IMR-90 (cell line): ENCODE results near the gene TEC.

Experiments used
- BHLHE40 ChIP-seq: fragments of 150-350 bp; IDR thresholded peaks from 2 replicates; pipeline ENCODE4 v1.6.1; 2016; ENCODE audit warnings: mild to moderate bottlenecking, low read depth, low read length
- CEBPB ChIP-seq: IDR thresholded peaks from 2 replicates; pipeline ENCODE4 v1.6.1; 2012; ENCODE audit warnings: low read depth, low read length, improper control_type of control experiment
- CHD1 ChIP-seq: IDR thresholded peaks from 2 replicates; pipeline ENCODE4 v1.6.1; 2012; ENCODE audit warnings: low read depth, low read length, improper control_type of control experiment
- CTCF ChIP-seq: conservative IDR thresholded peaks from 2 replicates; pipeline ENCODE4 v1.5.1; 2012; ENCODE audit warnings: mild to moderate bottlenecking, low read depth, low read length, improper control_type of control experiment
- FOS ChIP-seq: fragments of 150-350 bp; IDR thresholded peaks from 2 replicates; pipeline ENCODE4 v1.6.1; 2016; ENCODE audit warnings: low read depth, low read length
- MXI1 ChIP-seq: IDR thresholded peaks from 2 replicates; pipeline ENCODE4 v1.6.1; 2012; ENCODE audit warnings: low read depth, mild to moderate bottlenecking, low read length, moderate library complexity, borderline replicate concordance
- NFE2L2 ChIP-seq: fragments of 150-350 bp; IDR thresholded peaks from 2 replicates; pipeline ENCODE4 v1.6.1; 2016; ENCODE audit warnings: low read depth, mild to moderate bottlenecking, low read length
- POLR2A ChIP-seq: IDR thresholded peaks from 2 replicates; pipeline ENCODE4 v1.6.1; 2012; ENCODE audit warnings: mild to moderate bottlenecking, low read depth, low read length
- RAD21 ChIP-seq: IDR thresholded peaks from 2 replicates; pipeline ENCODE4 v1.6.1; 2012; ENCODE audit warnings: low read length, improper control_type of control experiment
- RCOR1 ChIP-seq: IDR thresholded peaks from 2 replicates; pipeline ENCODE4 v1.6.1; 2012; ENCODE audit warnings: mild to moderate bottlenecking, low read length, improper control_type of control experiment; ENCODE audit not compliant: insufficient replicate concordance
- RFX5 ChIP-seq: IDR thresholded peaks from 2 replicates; pipeline ENCODE4 v1.8.0; 2012; ENCODE audit warnings: low read depth, mild to moderate bottlenecking, low read length, moderate library complexity
- SMC3 ChIP-seq: fragments of 150-350 bp; IDR thresholded peaks from 2 replicates; pipeline ENCODE4 v1.6.1; 2016; ENCODE audit warnings: low read depth, mild to moderate bottlenecking, antibody characterized with exemption, low read length, moderate library complexity
- USF2 ChIP-seq: fragments of 150-350 bp; IDR thresholded peaks from 2 replicates; pipeline ENCODE4 v1.6.1; 2017; ENCODE audit warnings: mild to moderate bottlenecking, antibody characterized with exemption, low read length, low read depth

GRCh38 chr4:48267574-48267973 is 2.1 kb downstream of the TEC start:
- no peak for TF ChIP-seq CTCF
- no peak for TF ChIP-seq RFX5
- no peak for TF ChIP-seq USF2
- no peak for TF ChIP-seq POLR2A
- no peak for TF ChIP-seq RAD21
- TF ChIP-seq BHLHE40: no peak
- TF ChIP-seq SMC3: no peak
- TF ChIP-seq CHD1: no peak
- TF ChIP-seq MXI1: no peak
- no peak for TF ChIP-seq FOS
- no peak for TF ChIP-seq RCOR1
- TF ChIP-seq CEBPB: no peak
- no peak for TF ChIP-seq NFE2L2
